IMR-90 (cell line): ENCODE measurements around the gene COX4I1. TPM values are rescaled to one million over a fixed set of nuclear protein-coding genes. Genes with fewer than 3 reads are reported as not detected.

Experiments
- ATAC-seq: fragments of 200-7000 bp; cut with Tn5 transposase; 2 replicates; pipeline ENCODE4 v1.9.1; 2020; ENCODE audit warnings: low read depth, mild to moderate bottlenecking, moderate library complexity
- BruUV-seq: library from RNA; stranded (reverse); fragments of 400-500 nt; replicated peaks from 2 replicates; lab custom pipeline; 2021; lab: Mats Ljungman, UMichigan
- CTCF ChIA-PET: fragments of 300-600 bp; formaldehyde crosslinking; extraction: SDS; loops from one replicate; lab custom pipeline; 2021; ENCODE audit warnings: antibody characterized with exemption; lab: Yijun Ruan, JAX
- POLR2A ChIA-PET: fragments of 300-600 bp; sonication (Branson Sonifier 250); formaldehyde crosslinking; loops from one replicate; lab custom pipeline; 2022; ENCODE audit warnings: antibody characterized with exemption; ENCODE audit not compliant: unreplicated experiment; lab: Charles Lee
- DNase-seq: peaks from one replicate; pipeline ENCODE4 v3.0.0; 2013
- H2AFZ ChIP-seq: replicated peaks from 2 replicates; pipeline ENCODE3; 2013; ENCODE audit warnings: low read length, mild to moderate bottlenecking; ENCODE audit not compliant: poor library complexity
- H2AK5ac ChIP-seq: 2 replicates; pipeline ENCODE4 v1.6.1; 2013; ENCODE audit warnings: low read depth, low read length, inconsistent platforms
- H2AK9ac ChIP-seq: replicated peaks from 2 replicates; pipeline ENCODE3; 2013; ENCODE audit warnings: mild to moderate bottlenecking, low read depth, low read length, moderate library complexity; ENCODE audit not compliant: poor library complexity
- H2BK120ac ChIP-seq: 2 replicates; pipeline ENCODE4 v1.6.1; 2013; ENCODE audit warnings: low read depth, low read length, inconsistent platforms
- H2BK15ac ChIP-seq: 3 replicates; pipeline ENCODE4 v1.6.1; 2013; ENCODE audit warnings: low read depth, low read length, inconsistent platforms
- H2BK20ac ChIP-seq: 2 replicates; pipeline ENCODE4 v1.6.1; 2013; ENCODE audit warnings: low read depth, mild to moderate bottlenecking, inconsistent platforms, low read length, moderate library complexity
- H2BK5ac ChIP-seq: 2 replicates; pipeline ENCODE4 v1.6.1; 2013; ENCODE audit warnings: mild to moderate bottlenecking, low read depth, low read length, inconsistent platforms; ENCODE audit not compliant: poor library complexity, severe bottlenecking
- H3K14ac ChIP-seq: replicated peaks from 2 replicates; pipeline ENCODE4 v1.6.1; 2013; ENCODE audit warnings: low read depth, low read length, inconsistent platforms
- H3K18ac ChIP-seq: 2 replicates; pipeline ENCODE4 v1.6.1; 2013; ENCODE audit warnings: low read depth, low read length, control low read depth
- H3K23ac ChIP-seq: 2 replicates; pipeline ENCODE4 v1.6.1; 2013; ENCODE audit warnings: low read depth, low read length, inconsistent platforms
- H3K27ac ChIP-seq: 2 replicates; pipeline ENCODE4 v1.5.1; 2013; ENCODE audit warnings: mild to moderate bottlenecking, control low read depth, low read length; ENCODE audit not compliant: insufficient read depth
- H3K27me3 ChIP-seq: 2 replicates; pipeline ENCODE4 v1.6.1; 2013; ENCODE audit warnings: low read length; ENCODE audit not compliant: control insufficient read depth, insufficient read depth
- H3K36me3 ChIP-seq: 2 replicates; pipeline ENCODE4 v1.6.1; 2013; ENCODE audit warnings: low read length, mixed read lengths; ENCODE audit not compliant: control insufficient read depth, insufficient read depth
- H3K4ac ChIP-seq: 2 replicates; pipeline ENCODE4 v1.6.1; 2013; ENCODE audit warnings: low read depth, low read length, inconsistent platforms
- H3K4me1 ChIP-seq: 2 replicates; pipeline ENCODE4 v1.6.1; 2013; ENCODE audit warnings: low read length, mixed read lengths; ENCODE audit not compliant: control insufficient read depth, insufficient read depth
- H3K4me2 ChIP-seq: 2 replicates; pipeline ENCODE4 v1.6.1; 2013; ENCODE audit warnings: low read depth, mild to moderate bottlenecking, control low read depth, low read length, moderate library complexity
- H3K4me3 ChIP-seq: 2 replicates; pipeline ENCODE4 v1.5.1; 2013; ENCODE audit warnings: low read depth, mild to moderate bottlenecking, control low read depth, low read length, moderate library complexity; ENCODE audit not compliant: insufficient read depth
- H3K56ac ChIP-seq: 2 replicates; pipeline ENCODE4 v1.6.1; 2013; ENCODE audit warnings: low read length, inconsistent platforms; ENCODE audit not compliant: insufficient read depth; ENCODE audit errors: extremely low read depth
- H3K79me1 ChIP-seq, 2 experiments: 2 replicates each; pipeline ENCODE4 v1.6.1; 2013; ENCODE audit warnings: low read length in 2 of 2, inconsistent platforms in 1 of 2, low read depth in 1 of 2
- H3K9ac ChIP-seq: 2 replicates; pipeline ENCODE4 v1.6.1; 2013; ENCODE audit warnings: low read depth, low read length, control low read depth
- H3K9me1 ChIP-seq: 2 replicates; pipeline ENCODE4 v1.6.1; 2013; ENCODE audit warnings: low read length, inconsistent platforms; ENCODE audit not compliant: insufficient read depth
- H3K9me3 ChIP-seq: 2 replicates; pipeline ENCODE4 v1.6.1; 2013; ENCODE audit warnings: low read length; ENCODE audit not compliant: control insufficient read depth, insufficient read depth
- H4K20me1 ChIP-seq: 2 replicates; pipeline ENCODE4 v1.6.1; 2013; ENCODE audit warnings: low read length, inconsistent platforms; ENCODE audit not compliant: insufficient read depth
- H4K5ac ChIP-seq: 2 replicates; pipeline ENCODE4 v1.6.1; 2013; ENCODE audit warnings: mild to moderate bottlenecking, low read depth, low read length, control low read depth
- H4K8ac ChIP-seq, 2 experiments: 2 replicates each; pipeline ENCODE4 v1.6.1; 2013; ENCODE audit warnings: low read depth in 2 of 2, low read length in 2 of 2, control low read depth in 1 of 2, inconsistent platforms in 1 of 2
- H4K91ac ChIP-seq: 2 replicates; pipeline ENCODE4 v1.6.1; 2013; ENCODE audit warnings: low read depth, low read length, inconsistent platforms; ENCODE audit not compliant: insufficient read depth
- BHLHE40 ChIP-seq: fragments of 150-350 bp; IDR thresholded peaks from 2 replicates; pipeline ENCODE4 v1.6.1; 2016; ENCODE audit warnings: mild to moderate bottlenecking, low read depth, low read length
- CHD1 ChIP-seq: IDR thresholded peaks from 2 replicates; pipeline ENCODE4 v1.6.1; 2012; ENCODE audit warnings: low read depth, low read length, improper control_type of control experiment
- MAZ ChIP-seq: IDR thresholded peaks from 2 replicates; pipeline ENCODE4 v1.6.1; 2012; ENCODE audit warnings: low read depth, mild to moderate bottlenecking, low read length, improper control_type of control experiment, moderate library complexity, borderline replicate concordance
- MXI1 ChIP-seq: IDR thresholded peaks from 2 replicates; pipeline ENCODE4 v1.6.1; 2012; ENCODE audit warnings: low read depth, mild to moderate bottlenecking, low read length, moderate library complexity, borderline replicate concordance
- NFE2L2 ChIP-seq: fragments of 150-350 bp; IDR thresholded peaks from 2 replicates; pipeline ENCODE4 v1.6.1; 2016; ENCODE audit warnings: low read depth, mild to moderate bottlenecking, low read length
- RCOR1 ChIP-seq: IDR thresholded peaks from 2 replicates; pipeline ENCODE4 v1.6.1; 2012; ENCODE audit warnings: mild to moderate bottlenecking, low read length, improper control_type of control experiment; ENCODE audit not compliant: insufficient replicate concordance
- USF2 ChIP-seq: fragments of 150-350 bp; IDR thresholded peaks from 2 replicates; pipeline ENCODE4 v1.6.1; 2017; ENCODE audit warnings: mild to moderate bottlenecking, antibody characterized with exemption, low read length, low read depth
- WGBS, 2 experiments: methylation state at CpG; one replicate each; pipeline versions ENCODE4 v1.1.5 to v1.1.7; 2013; ENCODE audit warnings: missing lambda C conversion rate in 2 of 2; ENCODE audit not compliant: insufficient read length in 1 of 2; ENCODE audit errors: extremely low coverage in 2 of 2; 5-methylcytosine and 5-hydroxymethylcytosine counted together
- dilution Hi-C: fragments of 300-500 bp; cut with HindIII; formaldehyde crosslinking; loops from one replicate; pipeline ENCODE4 v1.14.3; 2018; ENCODE audit warnings: low sequenced_read_pairs; ENCODE audit not compliant: unreplicated experiment
- in situ Hi-C: fragments of 300-500 bp; cut with MboI; formaldehyde crosslinking; loops from 3 replicates; pipeline ENCODE4 v1.14.3; 2019; ENCODE audit warnings: low sequenced_read_pairs, inconsistent platforms, mixed read lengths
- intact Hi-C: fragments of 100-400 bp; cut with micrococcal nuclease; formaldehyde crosslinking; loops from 2 replicates; pipeline ENCODE4 v1.10.0; 2022
- polyA plus RNA-seq, 3 experiments: library from polyadenylated mRNA; depleted of rRNA; stranded (reverse); fragments of >200 nt; gene quantifications; 2 replicates each; pipeline ENCODE4 v1.2.3, GENCODE V29; 2012; ENCODE audit warnings: low replicate concordance in 1 of 3
- total RNA-seq: library from RNA; depleted of rRNA; stranded (reverse); fragments of >200 nt; gene quantifications from 2 replicates; pipeline ENCODE4 v1.2.3, GENCODE V29; 2012

Gene COX4I1
- total and polyA plus RNA-seq, 2 of the 4 experiments (the other 2 are of a cell fraction), result 397 to 700 TPM

GRCh38 chr16:85843471-85844168 lies 44.1 kb downstream of the COX4I1 start:
- H3K36me3 ChIP-seq, result no peaks in the 10 kb centered on the region
- no peak overlapping the region for H3K4ac ChIP-seq
- no peak overlapping the region for H2AK5ac ChIP-seq
- ATAC-seq (no peak), DNase-seq (no peak)
- no peak overlapping the region for H2BK15ac ChIP-seq
- ChIA-PET POLR2A (no interaction called here), CTCF (no interaction called here)
- H3K4me2 ChIP-seq, result no peak overlapping the region
- no TSS peak for BruUV-seq
- in situ Hi-C loops (no loop called here), dilution Hi-C loops (no loop called here), intact Hi-C loops (no loop called here)
- no peaks in the 10 kb centered on the region for H4K20me1 ChIP-seq
- H4K8ac ChIP-seq, result no peak overlapping the region
- no peak overlapping the region for H2AFZ ChIP-seq
- H2BK20ac ChIP-seq, result no peak overlapping the region
- H3K23ac ChIP-seq, result no peak overlapping the region
- WGBS, 2 experiments, result 83 to 100% methylated on average over 2 to 8 of the region's 11 CpGs
- no peak overlapping the region for H3K27ac ChIP-seq
- H3K18ac ChIP-seq, result no peak overlapping the region
- no peaks in the 10 kb centered on the region for H3K79me1 ChIP-seq
- H4K91ac ChIP-seq, result no peak overlapping the region
- no peak overlapping the region for H3K4me3 ChIP-seq
- no peak overlapping the region for H3K14ac ChIP-seq
- no peaks in the 10 kb centered on the region; the same call in 1 of the 2 replicates for H3K4me1 ChIP-seq
- H2AK9ac ChIP-seq, result no peak overlapping the region
- peaks cover 5% of the 10 kb centered on the region for H3K9me3 ChIP-seq
- H2BK5ac ChIP-seq, result no peak overlapping the region
- TF ChIP-seq RCOR1, result no peak
- TF ChIP-seq CHD1, result no peak
- TF ChIP-seq USF2, result no peak
- no peak for TF ChIP-seq NFE2L2
- TF ChIP-seq MAZ, result no peak
- no peak for TF ChIP-seq MXI1
- TF ChIP-seq BHLHE40, result no peak
- peaks cover 78% of the 10 kb centered on the region for H3K27me3 ChIP-seq
- no peak overlapping the region for H3K9ac ChIP-seq
- H2BK120ac ChIP-seq, result no peak overlapping the region
- no peak overlapping the region for H3K56ac ChIP-seq
- no peak overlapping the region for H4K5ac ChIP-seq
- no peaks in the 10 kb centered on the region for H3K9me1 ChIP-seq
